Fibroblast of peridontal ligament (primary cell): ENCODE measurements around the gene TUBB1.
A peak's percentile ranks its signal among the peaks of the same experiment; 100 is the strongest.
"Not testable (repeated sequence)": the region's sequence is repeated elsewhere in the genome, so short reads cannot be mapped to it uniquely, and the experiment has no call there.

ENCODE experiments used
- DNase-seq: peaks from one replicate; pipeline ENCODE4 v3.0.0-alpha.2; 2010; ENCODE audit errors: extremely low read depth

TUBB1 gene

DNA sequence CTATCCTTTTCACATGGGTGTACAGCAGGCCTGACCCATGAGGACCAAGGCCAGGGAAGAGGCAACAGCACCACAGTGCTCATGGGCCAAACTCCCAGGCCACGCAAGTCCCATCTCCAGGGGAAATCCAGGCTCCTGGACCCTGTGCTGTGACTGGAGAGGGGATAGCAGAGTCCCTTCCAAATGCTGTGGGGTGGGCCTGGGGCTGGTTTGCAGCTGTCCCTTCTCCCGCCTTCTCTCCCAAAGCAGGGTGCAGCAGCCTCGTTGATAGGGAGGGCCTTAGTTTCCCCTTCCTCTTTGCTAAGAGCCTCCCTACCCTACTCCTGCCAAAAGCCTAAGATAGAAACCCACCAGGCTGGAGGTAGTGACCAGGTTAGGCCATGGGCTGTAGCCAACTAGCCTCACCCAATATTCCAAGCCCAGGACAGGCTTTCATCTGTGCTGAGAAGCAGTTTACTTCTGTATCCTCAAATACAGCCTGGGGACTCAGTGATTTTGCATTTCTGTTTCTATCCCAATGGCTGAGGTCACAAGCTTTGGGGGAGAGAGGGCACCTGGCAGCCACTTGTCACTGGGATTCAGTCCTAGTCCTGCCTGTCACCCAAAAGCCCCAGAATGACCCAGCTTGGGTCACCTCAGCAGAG, 13.6 kb upstream of the TUBB1 start:
- no peak for DNase-seq

DNA sequence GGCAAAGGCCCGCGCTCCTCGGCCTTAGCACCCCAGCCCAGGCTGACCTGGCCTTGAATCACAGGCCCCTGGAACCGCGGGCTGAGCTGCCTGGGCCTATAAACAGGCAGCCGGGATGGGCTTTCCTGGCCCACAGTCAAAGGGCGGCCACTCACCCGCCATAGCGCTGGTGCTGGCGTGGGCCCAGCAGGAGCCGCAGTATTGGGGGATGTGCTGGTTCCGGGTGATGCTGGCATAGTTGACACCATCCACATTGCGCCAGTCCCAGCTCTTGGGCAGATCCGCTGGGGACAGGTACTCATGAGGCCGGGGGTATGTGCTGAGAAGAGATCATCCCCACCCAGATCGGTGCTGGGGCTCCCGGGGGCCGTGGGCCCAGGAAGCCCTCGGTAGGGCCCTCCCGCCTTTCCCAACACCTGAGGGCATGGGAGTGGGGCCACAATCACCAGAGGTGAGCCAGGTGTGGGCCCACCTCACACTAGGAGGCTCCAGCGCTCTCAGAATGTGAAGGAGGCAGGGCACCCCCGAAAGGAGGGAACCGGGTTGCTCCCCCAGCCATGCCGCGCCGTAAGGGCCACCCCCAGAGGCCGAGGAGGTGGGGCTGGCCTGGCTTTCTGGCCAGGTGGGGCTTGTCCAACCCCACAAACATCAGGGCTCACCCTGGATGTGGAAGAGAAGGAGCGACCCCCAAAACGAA, 12.9 kb upstream of the TUBB1 start:
- DNase-seq: no peak

DNA sequence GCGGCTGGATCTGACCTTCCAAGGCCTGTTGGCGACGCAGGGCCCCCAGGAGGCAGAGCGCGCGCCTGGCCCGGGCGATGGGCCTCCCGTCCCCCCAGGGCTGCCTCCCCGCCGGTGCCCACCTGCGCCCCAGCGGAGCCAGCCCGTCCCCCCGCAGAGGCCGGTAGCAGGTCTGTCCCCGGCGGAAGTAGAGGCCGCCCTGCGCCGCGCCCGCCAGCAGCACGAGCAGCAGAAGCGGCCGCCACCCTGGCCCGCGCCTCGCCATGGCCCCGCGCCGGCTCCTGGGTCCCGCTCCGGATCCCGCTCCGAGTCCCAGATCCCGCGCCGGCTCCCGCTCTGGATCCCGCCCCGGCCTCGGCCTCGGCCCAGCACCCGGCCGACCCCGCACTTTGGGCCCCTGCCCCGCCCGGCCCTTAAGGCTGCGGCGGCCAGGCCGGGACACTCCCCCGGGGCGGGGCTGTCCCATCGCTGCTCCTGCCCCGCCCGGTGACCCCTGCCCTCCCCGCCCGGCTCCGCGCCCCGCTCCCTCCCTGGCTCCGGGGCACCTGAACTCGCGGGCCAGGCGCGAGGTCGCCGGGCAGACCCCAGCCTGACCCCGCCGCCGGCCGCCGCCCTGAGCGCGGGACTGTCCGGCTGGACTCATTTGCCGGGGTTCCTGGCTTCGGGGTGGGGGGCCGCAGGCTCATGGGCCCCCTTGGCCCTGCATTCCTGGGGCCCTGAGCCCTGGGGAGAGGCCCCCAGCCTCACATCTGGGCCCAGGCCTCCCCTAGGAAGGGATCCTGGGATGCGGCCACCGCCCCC, 12.2 kb upstream of the TUBB1 start, which contains the start of gene CTSZ:
CTSZ (minus strand) TSS at position 391 of the 801 bp plus-strand sequence; CDS start at position 265, 126 bp downstream.
- DNase-seq: no peak

DNA sequence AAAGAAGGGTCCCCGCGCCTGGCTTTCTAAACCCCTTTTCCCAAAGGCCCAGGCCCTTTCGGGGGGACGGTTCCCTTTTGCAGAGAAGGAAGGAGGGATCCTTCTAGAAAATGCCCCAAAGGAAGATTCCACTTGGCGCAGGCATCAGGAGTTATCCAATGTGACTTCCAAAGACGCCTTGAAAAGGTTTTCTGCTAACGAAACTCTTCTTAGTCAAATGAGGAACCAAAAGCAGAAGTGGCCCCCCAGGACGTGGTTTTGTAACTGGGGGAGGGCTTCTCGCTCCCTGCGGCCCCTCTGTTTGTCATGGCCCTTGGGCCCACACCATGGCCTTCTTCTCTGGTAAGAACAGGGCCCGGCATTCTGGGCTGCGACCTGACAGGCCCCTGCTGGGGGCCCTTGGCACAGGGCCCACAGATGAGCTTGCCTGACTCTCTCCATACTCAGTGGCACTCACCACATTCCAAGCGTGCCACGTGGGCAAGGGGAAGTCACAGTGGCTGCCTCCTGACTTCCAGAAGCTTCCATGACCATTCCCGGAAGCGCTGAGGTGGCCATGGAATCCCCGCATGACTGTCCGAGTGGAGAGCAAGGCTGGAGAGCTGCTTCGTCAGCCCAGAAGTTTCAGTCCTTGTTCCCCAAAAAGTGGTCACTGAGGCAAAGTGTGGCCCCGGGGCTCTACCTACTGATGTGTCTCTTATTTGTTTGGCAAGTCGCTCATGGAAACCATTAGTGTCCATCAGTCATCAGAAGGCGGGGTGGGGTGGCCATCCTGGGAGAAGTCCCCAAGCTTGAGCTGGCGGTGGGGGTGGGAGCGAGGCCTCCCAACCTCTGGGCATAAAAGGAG, 11.3 kb upstream of the TUBB1 start:
- no peak for DNase-seq

DNA sequence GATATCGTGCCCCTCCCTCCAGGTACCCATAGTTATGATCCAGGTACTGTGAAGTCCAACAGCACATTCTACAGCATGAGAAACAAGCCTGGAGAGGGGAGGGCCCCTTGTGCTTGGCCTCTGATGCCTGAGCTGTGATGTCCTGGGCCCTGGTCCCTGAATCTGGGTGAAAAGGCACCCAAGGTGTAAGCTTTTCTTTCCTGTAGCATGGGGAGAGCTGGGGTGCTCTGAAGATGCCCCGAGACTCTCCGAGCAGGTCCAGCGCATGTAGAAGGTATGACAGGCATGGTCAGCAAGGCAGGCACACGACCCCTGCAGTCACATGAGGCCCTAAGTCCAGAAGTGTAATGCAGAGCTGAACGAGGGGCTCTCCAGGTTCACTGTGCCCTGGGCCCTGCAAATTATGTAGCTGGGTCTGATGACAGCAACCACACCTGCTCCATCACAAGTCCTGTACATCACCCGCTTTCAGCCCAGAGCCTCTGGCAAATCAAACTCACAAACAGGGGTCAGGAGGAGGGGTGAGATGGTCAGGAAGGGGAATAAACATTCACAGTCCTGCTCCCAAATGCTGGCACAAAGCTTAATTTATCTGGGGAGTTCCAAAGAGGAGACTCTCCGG, 10.4 kb upstream of the TUBB1 start:
- no peak for DNase-seq

DNA sequence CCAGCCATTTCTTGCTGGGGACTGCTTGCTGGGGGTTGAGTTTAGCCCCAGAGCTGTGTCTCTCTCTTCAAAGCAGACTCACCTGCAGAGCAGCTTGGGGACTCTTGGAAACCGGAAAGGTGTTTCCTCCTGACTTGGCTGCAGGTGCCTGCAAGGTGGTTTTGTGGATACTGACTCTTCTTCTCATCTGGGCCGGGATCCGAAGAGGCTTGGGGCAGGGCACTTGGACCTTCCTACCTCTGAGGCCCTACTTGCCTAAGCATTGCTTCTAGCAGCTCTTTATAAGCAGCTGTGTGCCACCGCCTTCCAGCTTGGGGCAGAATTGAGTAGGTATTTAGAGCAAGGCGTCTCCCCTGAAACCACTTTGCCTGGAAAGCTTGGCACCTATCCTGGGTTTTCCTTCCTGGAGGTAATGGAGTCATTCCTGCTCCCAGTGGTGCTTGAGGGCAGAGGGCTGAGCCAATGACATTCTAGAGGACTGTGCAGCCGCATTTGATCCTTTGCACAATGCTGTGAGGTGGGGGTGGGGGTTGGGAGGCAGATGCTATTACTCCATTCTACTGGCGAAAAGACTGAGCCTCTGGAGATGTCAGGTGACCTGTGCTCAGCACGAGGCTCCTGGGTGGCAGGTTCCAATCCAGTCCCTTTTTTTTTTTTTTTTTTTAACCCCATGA, 8.8 kb upstream of the TUBB1 start:
- no peak for DNase-seq

DNA sequence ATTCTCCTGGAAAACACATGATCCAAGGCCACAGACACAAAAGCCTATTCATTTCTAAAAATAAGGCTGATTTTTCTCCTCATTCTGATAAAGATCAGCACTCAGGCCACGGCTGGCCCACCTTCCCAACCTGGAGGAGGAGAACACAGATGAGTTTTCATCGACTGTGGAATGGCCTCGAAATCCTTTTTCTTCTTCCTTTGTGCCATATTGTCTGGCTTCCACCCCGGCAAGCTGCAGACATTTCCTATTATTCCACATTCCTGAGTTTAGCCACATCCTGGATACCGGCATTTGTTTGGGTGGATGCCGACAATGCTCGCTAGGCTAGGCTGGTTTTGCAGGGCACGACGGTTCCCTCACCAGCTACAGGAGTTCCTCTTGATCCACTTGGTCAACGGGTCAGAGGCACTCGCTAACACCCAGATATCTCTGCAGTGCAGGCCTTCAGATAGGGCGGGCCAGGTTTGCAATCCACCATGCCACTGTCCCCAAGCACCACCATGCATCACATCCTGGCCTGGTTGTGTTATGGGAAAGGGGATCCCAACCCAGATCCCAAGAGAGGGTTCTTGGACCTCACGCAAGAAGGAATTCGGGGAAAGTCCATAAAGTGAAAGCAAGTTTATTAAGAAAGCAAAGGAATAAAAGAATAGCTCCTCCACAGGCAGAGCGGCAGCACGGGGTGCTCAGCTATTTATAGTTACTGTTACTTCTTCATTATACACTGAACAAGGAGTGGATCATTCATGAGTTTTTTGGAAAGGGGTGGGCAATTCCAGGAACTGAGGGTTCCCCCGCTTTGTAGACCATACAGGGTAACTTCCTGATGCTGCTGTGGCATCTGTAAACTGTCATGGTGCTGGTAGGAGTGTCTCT, 8.0 kb upstream of the TUBB1 start:
- peak; percentile 88 for DNase-seq

DNA sequence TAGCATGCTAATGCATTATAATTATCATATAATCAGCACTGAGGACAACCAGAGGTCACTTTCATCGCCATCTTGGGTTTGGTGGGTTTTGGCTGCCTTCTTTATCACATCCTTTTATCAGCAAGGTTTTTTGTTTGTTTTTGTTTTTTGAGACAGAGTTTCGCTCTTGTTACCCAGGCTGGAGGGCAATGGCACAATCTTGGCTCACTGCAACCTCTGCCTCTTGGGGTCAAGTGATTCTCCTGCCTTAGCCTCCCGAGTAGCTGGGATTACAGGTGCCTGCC, 7.4 kb upstream of the TUBB1 start:
- DNase-seq: not testable (repeated sequence)

DNA sequence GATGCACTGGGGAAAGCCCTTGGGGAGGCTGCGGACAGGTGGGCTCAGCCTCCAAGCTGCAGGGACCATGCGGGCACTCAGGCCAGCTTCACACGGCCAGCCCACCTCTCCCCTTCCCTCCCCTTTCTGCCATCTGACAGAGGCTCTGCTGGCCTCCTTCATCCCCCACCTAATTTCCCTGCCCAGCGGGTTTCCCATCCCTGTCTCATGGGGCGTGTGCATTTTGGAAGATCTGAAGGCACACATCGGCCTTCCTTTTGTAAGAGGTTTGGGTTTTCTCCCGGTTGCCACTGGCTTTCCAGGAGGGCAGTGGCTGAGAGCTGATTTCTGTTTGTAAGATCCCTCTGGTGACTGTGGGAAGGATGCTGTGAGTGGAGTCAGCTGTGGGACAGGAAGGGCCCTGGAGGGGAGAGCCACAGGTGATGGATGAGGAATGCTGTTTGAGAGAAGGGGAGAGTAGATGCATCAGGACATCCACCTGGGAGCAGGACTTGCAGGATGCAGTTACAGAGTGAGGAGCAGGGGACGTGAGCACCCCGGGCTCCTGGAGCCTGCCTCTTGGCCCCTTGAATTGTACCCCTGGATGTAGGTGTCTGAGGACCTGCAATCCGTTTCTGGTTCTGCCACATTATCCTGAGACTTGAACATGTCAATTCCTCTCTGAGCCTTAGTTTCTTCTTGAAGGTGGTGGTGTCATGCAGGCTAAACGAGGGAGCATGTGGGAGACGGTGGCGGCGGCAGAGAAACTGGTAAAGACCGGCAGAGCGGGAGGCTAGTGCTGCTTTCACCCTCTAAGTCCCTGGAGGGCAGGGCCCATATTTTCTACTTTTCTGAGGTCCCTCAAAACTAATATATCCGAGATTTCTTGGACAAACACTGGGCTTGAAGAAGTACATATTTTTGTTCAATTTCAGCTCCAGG, 5.9 kb upstream of the TUBB1 start:
- no peak for DNase-seq

DNA sequence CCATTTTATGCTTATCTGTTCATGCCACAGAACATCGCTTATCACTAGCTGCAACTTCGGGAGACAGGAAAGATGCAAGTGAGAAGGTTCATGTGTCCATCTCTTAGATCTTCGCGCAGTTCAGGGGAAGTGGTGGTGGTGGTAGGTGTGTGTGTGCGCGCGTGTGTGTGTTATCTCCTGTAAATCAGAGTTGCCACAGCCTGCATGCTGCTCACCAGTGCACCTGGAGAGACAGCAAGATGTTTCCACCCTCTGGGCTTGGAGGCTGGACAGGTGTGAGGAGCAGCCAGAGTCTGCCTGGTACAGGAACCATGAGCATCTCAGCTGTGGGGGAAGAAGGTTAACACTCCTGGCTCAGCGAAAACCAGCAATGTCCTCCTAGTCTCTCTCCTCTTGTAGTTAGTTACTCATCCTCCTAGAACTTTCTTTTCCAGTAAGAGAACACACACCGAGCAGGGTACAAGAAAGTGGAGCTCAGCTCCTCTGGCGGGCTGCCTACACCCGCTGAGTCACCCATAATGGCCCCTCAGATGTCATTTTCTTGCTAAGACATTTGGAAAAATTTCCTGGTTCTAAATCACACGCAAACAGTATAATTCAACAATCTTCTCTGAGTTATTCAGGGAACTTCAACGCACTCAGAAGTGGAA, 5.1 kb upstream of the TUBB1 start:
- DNase-seq: peak; percentile 72

DNA sequence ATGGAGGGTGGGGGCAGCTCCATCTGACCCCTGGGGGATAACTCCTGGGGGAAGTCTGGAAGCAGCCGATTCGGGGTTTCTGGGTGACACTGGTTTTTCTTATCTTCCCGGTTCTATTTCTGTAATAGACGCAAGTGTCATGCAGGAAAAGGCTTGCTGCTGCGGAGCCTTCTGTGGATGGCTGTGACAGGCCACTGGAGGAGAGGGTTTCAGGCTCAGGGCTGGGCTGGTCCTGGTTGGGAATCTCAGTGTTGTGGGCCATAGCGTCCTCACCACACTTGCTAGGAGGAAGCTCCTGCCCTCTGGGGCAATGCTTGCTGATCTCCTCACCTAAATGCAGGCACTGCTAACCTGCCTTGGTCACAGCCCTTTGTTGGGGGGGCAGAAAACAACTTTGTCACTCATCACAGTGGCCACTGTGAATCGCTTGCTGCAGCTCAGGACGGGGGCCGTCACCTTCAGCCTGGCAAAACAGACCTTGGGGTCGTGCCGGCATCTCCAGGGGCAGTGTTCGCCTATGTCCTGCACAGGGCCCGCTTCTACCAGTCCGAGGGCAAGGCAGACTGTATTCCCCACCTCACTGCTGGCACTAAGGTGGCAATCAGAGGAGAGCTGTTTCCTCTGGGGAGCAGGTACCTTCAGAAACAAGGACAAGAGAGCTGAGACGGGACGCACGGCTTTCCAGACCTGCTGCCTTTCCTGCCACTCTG, 4.4 kb upstream of the TUBB1 start:
- no peak for DNase-seq

DNA sequence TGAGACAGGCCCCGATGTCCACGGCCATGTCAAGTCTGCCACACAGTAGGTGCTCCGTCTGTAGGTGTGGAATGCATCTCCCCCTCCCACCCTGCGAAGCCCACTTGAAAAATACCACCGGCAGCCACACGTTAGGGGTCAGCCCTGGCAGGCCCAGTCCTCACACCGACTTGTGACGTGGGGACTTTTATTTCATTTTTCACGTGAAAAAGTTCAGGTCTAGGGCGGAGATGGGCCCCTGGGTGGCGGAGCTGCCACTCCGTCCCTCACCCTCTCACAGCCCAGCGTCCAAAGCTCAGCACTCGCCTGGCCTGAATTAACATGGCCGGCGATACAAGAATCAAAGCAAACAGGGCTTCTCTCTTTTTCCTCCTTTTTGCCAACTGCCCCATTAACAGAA, 3.8 kb upstream of the TUBB1 start:
- DNase-seq: no peak

DNA sequence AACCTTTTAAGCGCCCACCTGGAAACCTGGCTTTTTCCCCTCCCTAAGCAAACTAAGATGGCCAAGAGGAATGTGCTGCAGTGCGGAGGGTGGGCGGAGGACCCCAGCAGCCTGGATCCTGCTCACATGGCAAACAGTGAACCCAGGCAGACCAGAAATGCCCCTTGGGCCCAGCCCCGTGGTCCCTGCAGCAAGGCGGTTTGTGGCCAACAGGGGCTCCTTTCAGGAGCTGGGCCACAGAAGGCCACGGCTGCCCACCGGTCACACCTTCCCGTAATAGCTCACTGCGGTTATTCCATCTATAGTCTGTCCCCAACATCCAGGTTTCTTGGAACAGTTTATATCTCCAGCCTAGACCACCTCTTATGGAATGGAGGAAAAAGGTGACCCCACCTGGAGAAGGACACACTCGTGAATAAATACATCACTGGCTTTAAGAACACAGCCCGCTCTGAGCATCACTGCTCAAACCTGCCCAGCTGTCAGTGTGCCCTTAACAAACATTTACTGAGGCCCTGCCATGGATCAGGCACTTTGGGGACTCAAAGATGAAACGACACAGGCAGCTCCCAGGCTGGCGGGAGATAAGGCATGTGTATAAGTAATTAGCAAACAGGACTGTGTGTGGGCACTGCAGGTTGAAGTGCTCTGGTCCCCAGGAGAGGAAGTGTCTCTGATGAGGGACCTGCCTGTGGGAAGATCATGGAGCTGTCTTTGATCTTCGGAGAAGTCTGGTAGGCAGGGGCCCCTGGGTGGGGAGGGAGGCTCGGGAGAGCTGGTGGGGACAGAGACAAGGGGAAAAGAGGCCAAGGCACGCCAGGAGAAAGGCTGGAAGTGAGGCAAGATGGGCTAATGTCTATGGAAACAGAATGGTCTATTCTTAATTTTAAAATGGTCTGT, 3.2 kb upstream of the TUBB1 start:
- DNase-seq: no peak

DNA sequence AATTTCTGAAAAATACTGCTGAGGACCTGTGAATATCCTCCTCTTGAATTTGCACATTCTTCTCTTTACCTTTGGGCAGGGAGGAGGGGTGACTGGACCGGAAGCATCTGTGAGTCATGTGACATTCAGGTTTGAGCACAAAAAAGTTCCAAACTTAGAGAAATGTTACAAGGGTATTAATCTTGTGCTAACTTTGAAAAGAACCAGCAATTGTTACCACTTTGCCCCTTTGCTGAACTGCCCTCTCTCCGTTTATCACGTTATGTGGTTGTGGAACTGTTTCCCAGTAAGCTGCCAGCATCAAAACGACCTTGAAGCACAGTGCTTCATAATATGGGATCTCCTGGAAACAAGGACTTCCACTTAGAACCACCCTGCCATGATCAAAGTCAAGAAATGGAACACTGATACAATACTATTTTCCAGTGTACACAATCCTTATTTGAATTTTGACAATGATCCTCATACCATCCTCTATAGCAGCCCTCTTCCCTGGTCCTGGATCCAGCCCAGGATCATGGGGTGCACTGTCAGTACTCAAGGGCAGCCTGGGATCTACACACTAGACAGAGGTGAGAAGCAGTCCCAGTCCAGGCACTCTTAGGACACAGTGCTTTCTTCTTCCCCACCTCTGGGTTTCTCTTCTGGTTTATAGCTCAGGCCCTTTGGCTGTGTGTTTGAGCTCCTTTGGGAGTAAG, 2.3 kb upstream of the TUBB1 start:
- DNase-seq: no peak

DNA sequence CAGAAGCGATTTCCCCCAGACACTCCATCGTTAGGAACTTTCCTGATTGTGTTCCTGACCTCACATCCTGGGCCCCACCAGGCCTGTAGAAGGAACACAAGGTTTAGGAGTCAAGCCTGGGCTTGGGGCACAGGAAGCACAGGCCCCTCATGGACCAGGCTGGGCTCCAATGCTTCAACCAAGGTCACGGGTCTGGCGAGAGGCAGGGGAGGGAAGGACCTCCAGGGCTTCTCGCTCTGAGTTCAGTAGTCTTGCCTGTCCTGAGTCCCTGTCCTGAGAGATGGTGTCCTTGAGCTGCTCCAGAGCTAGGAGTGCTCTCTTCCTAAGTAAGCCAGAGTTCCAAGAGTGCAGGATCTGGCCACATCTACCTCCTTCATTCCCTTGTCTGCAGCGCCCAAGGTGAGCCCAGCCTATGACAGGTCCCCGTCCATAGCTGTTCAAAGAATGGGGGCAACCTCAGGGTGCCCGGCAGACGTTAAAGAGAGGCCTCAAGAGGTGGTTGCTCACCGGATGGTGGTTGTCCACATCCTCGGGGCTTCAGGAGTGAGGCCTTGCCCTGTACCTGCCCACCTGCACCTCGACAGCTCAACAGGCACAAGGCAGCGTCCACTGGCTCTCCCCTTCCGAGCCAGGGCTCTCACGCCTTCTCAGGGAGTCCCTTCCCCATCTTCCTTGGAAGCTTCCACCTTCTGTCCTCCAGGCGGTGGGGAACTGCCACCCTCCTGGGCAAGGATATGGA, 1.6 kb upstream of the TUBB1 start:
- no peak for DNase-seq
